Eye (tissue), 1 donor: ENCODE measurements around the gene CGB2.
A peak's percentile ranks its signal among the peaks of the same experiment; 100 is the strongest.
"Not testable (repeated sequence)": the region's sequence is repeated elsewhere in the genome, so short reads cannot be mapped to it uniquely, and the experiment has no call there.

Experiments used
- DNase-seq: peaks from one replicate; pipeline ENCODE4 v3.0.0-alpha.2; 2015

Gene CGB2

GRCh38 chr19:49011194-49011593, 20.5 kb upstream of the CGB2 start:
- DNase-seq = no peak

- DNase-seq = no peak
Measured at GRCh38 chr19:49014123-49014869, 17.4 kb upstream of the CGB2 start.

- DNase-seq = no peak
Measured at GRCh38 chr19:49014870-49015255, 16.8 kb upstream of the CGB2 start.

GRCh38 chr19:49016067-49016839, 15.4 kb upstream of the CGB2 start:
- DNase-seq = no peak

GRCh38 chr19:49017041-49017665, 14.5 kb upstream of the CGB2 start, which contains the start of gene LHB:
Gene LHB (minus strand): TSS chr19:49017091. CDS start chr19:49017081, 10 bp downstream.
- DNase-seq = no peak

- DNase-seq = peak; percentile 68
Measured at GRCh38 chr19:49017666-49018351, 13.9 kb upstream of the CGB2 start.

GRCh38 chr19:49018388-49019241, 13.1 kb upstream of the CGB2 start:
- DNase-seq = peak; percentile 40

- DNase-seq = peak; percentile 64
Measured at GRCh38 chr19:49019242-49019932, 12.3 kb upstream of the CGB2 start.

GRCh38 chr19:49020342-49020741, 11.3 kb upstream of the CGB2 start:
- no peak for DNase-seq

- DNase-seq = no peak
Measured at GRCh38 chr19:49020931-49021895, 10.5 kb upstream of the CGB2 start.

- DNase-seq = no peak
Measured at GRCh38 chr19:49022116-49022515, 9.6 kb upstream of the CGB2 start.

GRCh38 chr19:49024233-49024632, 7.5 kb upstream of the CGB2 start, which contains the start of gene CGB3:
Gene CGB3 (minus strand): TSS chr19:49024333. CDS start chr19:49023971, 362 bp downstream.
- DNase-seq = not testable (repeated sequence)

- DNase-seq = not testable (repeated sequence)
Measured at GRCh38 chr19:49025088-49025487, 6.6 kb upstream of the CGB2 start.

GRCh38 chr19:49025599-49025998, 6.1 kb upstream of the CGB2 start:
- DNase-seq = not testable (repeated sequence)

GRCh38 chr19:49028686-49029085, 3.0 kb upstream of the CGB2 start:
- DNase-seq = not testable (repeated sequence)

GRCh38 chr19:49029749-49030148, 1.9 kb upstream of the CGB2 start:
- DNase-seq = not testable (repeated sequence)

GRCh38 chr19:49030323-49030722, 1.4 kb upstream of the CGB2 start:
- DNase-seq = not testable (repeated sequence)

- not testable (repeated sequence) for DNase-seq
Measured at GRCh38 chr19:49036815-49037214, 5.1 kb downstream of the CGB2 start, which contains the start of gene CGB1. Gene CGB1 (minus strand): TSS chr19:49036895. CDS start chr19:49036711, 184 bp downstream.

- not testable (repeated sequence) for DNase-seq
Measured at GRCh38 chr19:49038111-49038510, 6.4 kb downstream of the CGB2 start.
